ENCODE data around the gene REC8.

GRCh38 chr14:24213866-24214662 is 42.2 kb downstream of the REC8 start:
- TF ChIP-seq, protein P1, sequence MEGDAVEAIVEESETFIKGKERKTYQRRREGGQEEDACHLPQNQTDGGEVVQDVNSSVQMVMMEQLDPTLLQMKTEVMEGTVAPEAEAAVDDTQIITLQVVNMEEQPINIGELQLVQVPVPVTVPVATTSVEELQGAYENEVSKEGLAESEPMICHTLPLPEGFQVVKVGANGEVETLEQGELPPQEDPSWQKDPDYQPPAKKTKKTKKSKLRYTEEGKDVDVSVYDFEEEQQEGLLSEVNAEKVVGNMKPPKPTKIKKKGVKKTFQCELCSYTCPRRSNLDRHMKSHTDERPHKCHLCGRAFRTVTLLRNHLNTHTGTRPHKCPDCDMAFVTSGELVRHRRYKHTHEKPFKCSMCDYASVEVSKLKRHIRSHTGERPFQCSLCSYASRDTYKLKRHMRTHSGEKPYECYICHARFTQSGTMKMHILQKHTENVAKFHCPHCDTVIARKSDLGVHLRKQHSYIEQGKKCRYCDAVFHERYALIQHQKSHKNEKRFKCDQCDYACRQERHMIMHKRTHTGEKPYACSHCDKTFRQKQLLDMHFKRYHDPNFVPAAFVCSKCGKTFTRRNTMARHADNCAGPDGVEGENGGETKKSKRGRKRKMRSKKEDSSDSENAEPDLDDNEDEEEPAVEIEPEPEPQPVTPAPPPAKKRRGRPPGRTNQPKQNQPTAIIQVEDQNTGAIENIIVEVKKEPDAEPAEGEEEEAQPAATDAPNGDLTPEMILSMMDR (IDR thresholded peaks at IDR 0.05) = no peak; the same call in 1 of the 2 replicates
- no peak for TF ChIP-seq SIN3A (IDR thresholded peaks at IDR 0.05; ENCODE audit: borderline replicate concordance, insufficient read depth, low read depth, low read length)
- TF ChIP-seq POLR2AphosphoS5 (IDR thresholded peaks at IDR 0.05; ENCODE audit: low read depth, low read length) = no peak
- TF ChIP-seq, protein P2, sequence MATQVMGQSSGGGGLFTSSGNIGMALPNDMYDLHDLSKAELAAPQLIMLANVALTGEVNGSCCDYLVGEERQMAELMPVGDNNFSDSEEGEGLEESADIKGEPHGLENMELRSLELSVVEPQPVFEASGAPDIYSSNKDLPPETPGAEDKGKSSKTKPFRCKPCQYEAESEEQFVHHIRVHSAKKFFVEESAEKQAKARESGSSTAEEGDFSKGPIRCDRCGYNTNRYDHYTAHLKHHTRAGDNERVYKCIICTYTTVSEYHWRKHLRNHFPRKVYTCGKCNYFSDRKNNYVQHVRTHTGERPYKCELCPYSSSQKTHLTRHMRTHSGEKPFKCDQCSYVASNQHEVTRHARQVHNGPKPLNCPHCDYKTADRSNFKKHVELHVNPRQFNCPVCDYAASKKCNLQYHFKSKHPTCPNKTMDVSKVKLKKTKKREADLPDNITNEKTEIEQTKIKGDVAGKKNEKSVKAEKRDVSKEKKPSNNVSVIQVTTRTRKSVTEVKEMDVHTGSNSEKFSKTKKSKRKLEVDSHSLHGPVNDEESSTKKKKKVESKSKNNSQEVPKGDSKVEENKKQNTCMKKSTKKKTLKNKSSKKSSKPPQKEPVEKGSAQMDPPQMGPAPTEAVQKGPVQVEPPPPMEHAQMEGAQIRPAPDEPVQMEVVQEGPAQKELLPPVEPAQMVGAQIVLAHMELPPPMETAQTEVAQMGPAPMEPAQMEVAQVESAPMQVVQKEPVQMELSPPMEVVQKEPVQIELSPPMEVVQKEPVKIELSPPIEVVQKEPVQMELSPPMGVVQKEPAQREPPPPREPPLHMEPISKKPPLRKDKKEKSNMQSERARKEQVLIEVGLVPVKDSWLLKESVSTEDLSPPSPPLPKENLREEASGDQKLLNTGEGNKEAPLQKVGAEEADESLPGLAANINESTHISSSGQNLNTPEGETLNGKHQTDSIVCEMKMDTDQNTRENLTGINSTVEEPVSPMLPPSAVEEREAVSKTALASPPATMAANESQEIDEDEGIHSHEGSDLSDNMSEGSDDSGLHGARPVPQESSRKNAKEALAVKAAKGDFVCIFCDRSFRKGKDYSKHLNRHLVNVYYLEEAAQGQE (IDR thresholded peaks at IDR 0.05; ENCODE audit: insufficient read depth in 1 of 2, low read depth in 2 of 2, low read length in 1 of 2) = no peak
- TF ChIP-seq TCF7L2 (IDR thresholded peaks at IDR 0.05; ENCODE audit: low read depth, low read length) = no peak
